Measurements from ENCODE around the gene GATAD2A.

Gene GATAD2A

DNA sequence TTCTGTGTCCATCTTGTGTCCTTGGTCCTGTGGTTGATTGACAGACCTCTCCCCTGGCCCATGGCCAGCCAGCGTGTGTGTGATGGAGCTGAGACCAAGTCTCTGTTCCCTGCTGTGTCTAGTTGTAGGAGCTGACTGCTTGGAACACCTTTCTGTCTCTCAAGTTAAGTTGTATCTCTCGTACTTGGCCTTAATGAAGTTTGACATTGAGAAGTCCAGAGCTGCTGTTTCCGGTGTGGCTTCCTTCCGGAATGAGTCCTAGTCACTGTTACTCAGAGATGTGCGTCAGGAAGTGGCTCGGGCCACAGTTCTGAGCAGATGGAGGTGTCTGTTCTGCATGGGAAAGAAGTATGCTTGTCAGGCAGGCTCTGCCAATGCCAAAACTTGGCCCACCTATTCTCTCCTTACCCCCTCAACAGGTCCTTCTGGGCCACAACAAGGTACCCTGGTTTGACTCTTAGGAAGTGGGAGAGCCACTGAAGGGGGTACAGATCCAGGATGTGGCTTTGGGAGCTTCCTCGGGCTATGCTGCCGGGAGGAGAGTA, 54.3 kb downstream of the GATAD2A start:
- Histone ChIP-seq H3K9me3 (ENCODE audit: insufficient read depth, low read depth, low read length) (no peaks in the 10 kb centered on the region), H3K79me2 (ENCODE audit: insufficient read depth, low read length) (peaks cover 92% of the 10 kb centered on the region), H3K36me3 (ENCODE audit: insufficient read depth, low read length) (peaks cover 19% of the 10 kb centered on the region; the same call in 1 of the 2 replicates), H3K4me3 (ENCODE audit: low read length, poor library complexity, severe bottlenecking) (peak overlapping the region; percentile 75), H4K20me1 (ENCODE audit: insufficient read depth, low read length, poor library complexity, severe bottlenecking) (peaks cover 29% of the 10 kb centered on the region), H3K4me1 (ENCODE audit: insufficient read depth, low read length, poor library complexity, severe bottlenecking) (peaks cover 60% of the 10 kb centered on the region), H2AFZ (ENCODE audit: low read length) (no peak overlapping the region), H3K4me2 (ENCODE audit: low read depth, low read length, poor library complexity, severe bottlenecking) (peak overlapping the region; percentile 95), H3F3A (ENCODE audit: low read depth) (peaks cover 14% of the 10 kb centered on the region), H3K9ac (ENCODE audit: low read depth, low read length, poor library complexity, severe bottlenecking) (peak overlapping the region; percentile 78), H3K9me2 (replicated peaks; ENCODE audit: low read depth, low read length) (no peaks in the 10 kb centered on the region), H3K27me3 (ENCODE audit: insufficient read depth, low read length, poor library complexity, severe bottlenecking) (no peaks in the 10 kb centered on the region)
- TF ChIP-seq, protein P1, sequence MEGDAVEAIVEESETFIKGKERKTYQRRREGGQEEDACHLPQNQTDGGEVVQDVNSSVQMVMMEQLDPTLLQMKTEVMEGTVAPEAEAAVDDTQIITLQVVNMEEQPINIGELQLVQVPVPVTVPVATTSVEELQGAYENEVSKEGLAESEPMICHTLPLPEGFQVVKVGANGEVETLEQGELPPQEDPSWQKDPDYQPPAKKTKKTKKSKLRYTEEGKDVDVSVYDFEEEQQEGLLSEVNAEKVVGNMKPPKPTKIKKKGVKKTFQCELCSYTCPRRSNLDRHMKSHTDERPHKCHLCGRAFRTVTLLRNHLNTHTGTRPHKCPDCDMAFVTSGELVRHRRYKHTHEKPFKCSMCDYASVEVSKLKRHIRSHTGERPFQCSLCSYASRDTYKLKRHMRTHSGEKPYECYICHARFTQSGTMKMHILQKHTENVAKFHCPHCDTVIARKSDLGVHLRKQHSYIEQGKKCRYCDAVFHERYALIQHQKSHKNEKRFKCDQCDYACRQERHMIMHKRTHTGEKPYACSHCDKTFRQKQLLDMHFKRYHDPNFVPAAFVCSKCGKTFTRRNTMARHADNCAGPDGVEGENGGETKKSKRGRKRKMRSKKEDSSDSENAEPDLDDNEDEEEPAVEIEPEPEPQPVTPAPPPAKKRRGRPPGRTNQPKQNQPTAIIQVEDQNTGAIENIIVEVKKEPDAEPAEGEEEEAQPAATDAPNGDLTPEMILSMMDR (conservative IDR thresholded peaks at IDR 0.05; ENCODE audit: low read length), result no peak
- TF ChIP-seq EZH2phosphoT487 (IDR thresholded peaks at IDR 0.05; ENCODE audit: borderline replicate concordance), result no peak

DNA sequence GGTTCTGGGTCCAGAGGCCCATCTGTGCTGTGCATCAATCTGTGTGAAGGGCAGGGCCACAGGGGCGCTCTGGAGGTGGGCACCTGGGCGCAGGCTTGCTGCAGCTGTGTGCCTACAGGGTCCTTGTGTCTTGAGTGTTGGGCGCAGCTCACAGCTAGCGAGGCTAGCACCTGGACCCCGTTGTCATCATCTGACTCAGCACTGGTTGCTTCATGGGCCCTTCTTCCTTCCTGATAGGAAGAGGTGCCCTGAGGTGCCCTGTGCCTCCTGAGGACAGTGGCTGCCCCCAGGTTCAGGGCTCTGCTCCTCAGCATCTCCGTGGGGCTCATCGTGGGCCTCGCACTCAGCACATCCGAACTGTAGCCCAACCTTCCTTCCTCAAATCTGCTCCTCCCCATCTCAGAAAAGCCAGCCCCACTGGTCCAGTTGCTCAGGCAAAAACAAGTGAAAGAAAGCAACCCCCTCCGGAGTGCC, 54.8 kb downstream of the GATAD2A start:
- no peak for TF ChIP-seq EZH2phosphoT487 (IDR thresholded peaks at IDR 0.05; ENCODE audit: borderline replicate concordance)
- TF ChIP-seq, protein P1 (conservative IDR thresholded peaks at IDR 0.05; ENCODE audit: low read length), result no peak
- Histone ChIP-seq H3K79me2 (ENCODE audit: insufficient read depth, low read length) (peaks cover 92% of the 10 kb centered on the region), H3K27me3 (ENCODE audit: insufficient read depth, low read length, poor library complexity, severe bottlenecking) (no peaks in the 10 kb centered on the region), H3K9me3 (ENCODE audit: insufficient read depth, low read depth, low read length) (no peaks in the 10 kb centered on the region), H4K20me1 (ENCODE audit: insufficient read depth, low read length, poor library complexity, severe bottlenecking) (peaks cover 24% of the 10 kb centered on the region), H2AFZ (ENCODE audit: low read length) (no peak overlapping the region), H3K4me2 (ENCODE audit: low read depth, low read length, poor library complexity, severe bottlenecking) (peak overlapping the region; percentile 95), H3K4me1 (ENCODE audit: insufficient read depth, low read length, poor library complexity, severe bottlenecking) (peaks cover 60% of the 10 kb centered on the region), H3K4me3 (ENCODE audit: low read length, poor library complexity, severe bottlenecking) (peak overlapping the region; percentile 75), H3K9me2 (replicated peaks; ENCODE audit: low read depth, low read length) (no peaks in the 10 kb centered on the region), H3F3A (ENCODE audit: low read depth) (peaks cover 14% of the 10 kb centered on the region), H3K36me3 (ENCODE audit: insufficient read depth, low read length) (peaks cover 24% of the 10 kb centered on the region; the same call in 1 of the 2 replicates), H3K9ac (ENCODE audit: low read depth, low read length, poor library complexity, severe bottlenecking) (peak overlapping the region; percentile 78)

DNA sequence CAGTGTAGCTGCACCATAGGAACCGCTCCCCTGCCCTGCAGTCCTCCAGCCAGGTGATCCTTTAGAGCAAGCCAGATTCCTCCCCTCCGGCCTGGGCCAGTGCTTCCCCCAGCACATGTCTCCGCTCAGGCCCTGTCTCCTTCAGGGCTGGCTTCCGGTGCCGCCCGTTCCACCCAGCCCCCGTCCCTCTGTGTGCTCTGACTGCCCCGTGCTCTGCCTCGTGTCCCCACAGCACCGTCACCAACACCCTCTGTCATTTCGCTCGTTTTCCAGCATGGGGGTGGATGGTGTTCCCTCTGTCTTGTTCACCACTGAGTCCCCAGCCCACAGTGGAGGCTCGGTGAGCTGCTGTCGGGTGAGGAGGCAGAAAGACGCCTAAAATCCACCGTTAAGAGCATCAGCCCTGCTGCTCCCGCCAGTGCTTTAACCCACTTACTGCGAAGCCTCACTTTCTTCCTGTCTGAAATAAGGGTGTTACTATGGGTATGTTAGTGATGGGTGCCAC, 55.3 kb downstream of the GATAD2A start:
- H3K9me3 ChIP-seq (ENCODE audit: insufficient read depth, low read depth, low read length), result no peaks in the 10 kb centered on the region
- peak overlapping the region; percentile 75 for H3K4me3 ChIP-seq (ENCODE audit: low read length, poor library complexity, severe bottlenecking)
- TF ChIP-seq, protein P1 (conservative IDR thresholded peaks at IDR 0.05; ENCODE audit: low read length), result no peak
- TF ChIP-seq EZH2phosphoT487 (IDR thresholded peaks at IDR 0.05; ENCODE audit: borderline replicate concordance), result no peak
- H3K27me3 ChIP-seq (ENCODE audit: insufficient read depth, low read length, poor library complexity, severe bottlenecking), result no peaks in the 10 kb centered on the region
- peak overlapping the region; percentile 78 for H3K9ac ChIP-seq (ENCODE audit: low read depth, low read length, poor library complexity, severe bottlenecking)
- no peaks in the 10 kb centered on the region for H3K9me2 ChIP-seq (replicated peaks; ENCODE audit: low read depth, low read length)
- H2AFZ ChIP-seq (ENCODE audit: low read length), result no peak overlapping the region
- peaks cover 92% of the 10 kb centered on the region for H3K79me2 ChIP-seq (ENCODE audit: insufficient read depth, low read length)
- H3K4me1 ChIP-seq (ENCODE audit: insufficient read depth, low read length, poor library complexity, severe bottlenecking), result peaks cover 60% of the 10 kb centered on the region
- H4K20me1 ChIP-seq (ENCODE audit: insufficient read depth, low read length, poor library complexity, severe bottlenecking), result peaks cover 21% of the 10 kb centered on the region
- H3K36me3 ChIP-seq (ENCODE audit: insufficient read depth, low read length), result peaks cover 30% of the 10 kb centered on the region; the same call in 1 of the 2 replicates
- H3K4me2 ChIP-seq (ENCODE audit: low read depth, low read length, poor library complexity, severe bottlenecking), result peak overlapping the region; percentile 95
- peaks cover 14% of the 10 kb centered on the region for H3F3A ChIP-seq (ENCODE audit: low read depth)

All from Loucy (cell line).